ENCODE data around the gene TSPAN14. TPM values are rescaled to one million over a fixed set of nuclear protein-coding genes. Genes with fewer than 3 reads are reported as not detected.

The TSPAN14 gene
- total RNA-seq, 4 donors from 2014 or later: 123 to 163 (median 150) TPM

GRCh38 chr10:80480852-80481251, 26.7 kb downstream of the TSPAN14 start:
- 78 to 88% methylated on average over 5 of the region's 5 CpGs for WGBS, 2 donors

DNA sequence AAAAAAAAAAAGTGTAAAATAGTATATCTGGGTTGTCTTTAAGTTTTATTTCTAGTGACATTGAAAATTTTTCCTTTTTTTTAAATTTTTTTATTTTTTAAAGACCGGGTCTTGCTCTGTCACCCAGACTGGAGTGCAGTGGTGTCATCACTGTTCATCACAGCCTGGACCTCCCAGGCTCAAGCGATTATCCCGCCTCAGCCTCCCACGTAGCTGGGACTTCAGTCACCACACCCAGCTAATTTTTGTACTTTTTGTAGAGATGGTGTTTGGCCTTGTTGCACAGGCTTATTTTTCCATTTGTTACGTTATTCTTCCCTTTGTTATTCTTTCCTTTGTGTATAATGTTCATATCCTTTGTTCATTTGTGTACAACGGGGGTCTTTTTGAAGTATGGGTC, 30.1 kb downstream of the TSPAN14 start:
- no peaks in the 10 kb centered on the region for H3K27me3 ChIP-seq
- peaks cover 0 to 6% (median 0%) of the 10 kb centered on the region in 3 donors for H3K36me3 ChIP-seq
- no peaks in the 10 kb centered on the region for H3K9me3 ChIP-seq
- WGBS, 2 donors: 51 to 52% methylated on average over 6 of the region's 6 CpGs
- peaks cover 0 to 62% (median 54%) of the 10 kb centered on the region in 4 donors for H3K4me1 ChIP-seq
- H3K27ac ChIP-seq: peak overlapping the region in 2 of 4 donors; percentile 18 to 70
- DNase-seq (ENCODE audit: low spot score in 2 of 2): no peak
- TF ChIP-seq CTCF (IDR thresholded peaks at IDR 0.05) (no peak), EP300 (IDR thresholded peaks at IDR 0.05) (peak in 1 of 2 donors; percentile 4)
- no peak overlapping the region for H3K4me3 ChIP-seq

More at GRCh38 chr10:80480852-80481251, 26.7 kb downstream of the TSPAN14 start:
- DNase-seq (ENCODE audit: low spot score in 2 of 2): no peak
- peak overlapping the region in 2 of 4 donors; percentile 2 to 12 for H3K27ac ChIP-seq
- H3K9me3 ChIP-seq: peaks cover 0 to 14% (median 3%) of the 10 kb centered on the region in 4 donors
- peaks cover 0 to 17% (median 0%) of the 10 kb centered on the region in 3 donors for H3K36me3 ChIP-seq
- H3K4me3 ChIP-seq: no peak overlapping the region
- peaks cover 0 to 48% (median 33%) of the 10 kb centered on the region in 4 donors for H3K4me1 ChIP-seq
- TF ChIP-seq CTCF (IDR thresholded peaks at IDR 0.05): no peak
- TF ChIP-seq POLR2A (IDR thresholded peaks at IDR 0.05): no peak
- no peak for TF ChIP-seq EP300 (IDR thresholded peaks at IDR 0.05)
- no peaks in the 10 kb centered on the region for H3K27me3 ChIP-seq

GRCh38 chr10:80484676-80485075, 30.6 kb downstream of the TSPAN14 start:
- no peak for TF ChIP-seq POLR2A (IDR thresholded peaks at IDR 0.05)
- no peak for TF ChIP-seq EP300 (IDR thresholded peaks at IDR 0.05)
- no peak for DNase-seq (ENCODE audit: low spot score in 2 of 2)
- peak overlapping the region in 3 of 4 donors; percentile 18 to 70 (median 34) for H3K27ac ChIP-seq

GRCh38 chr10:80485076-80485945, 31.2 kb downstream of the TSPAN14 start:
- 62 to 73% methylated on average over 10 of the region's 10 CpGs for WGBS, 2 donors
- Histone ChIP-seq H3K4me1 (peaks cover 0 to 73% (median 57%) of the 10 kb centered on the region in 4 donors), H3K4me3 (no peak overlapping the region), H3K9me3 (no peaks in the 10 kb centered on the region), H3K27me3 (no peaks in the 10 kb centered on the region), H3K27ac (peak overlapping the region in 3 of 4 donors; percentile 18 to 70 (median 34)), H3K36me3 (peaks cover 0 to 17% (median 0%) of the 10 kb centered on the region in 3 donors)
- DNase-seq (ENCODE audit: low spot score in 2 of 2): no peak
- TF ChIP-seq EP300 (IDR thresholded peaks at IDR 0.05): no peak
- TF ChIP-seq CTCF (IDR thresholded peaks at IDR 0.05): no peak
- no peak for TF ChIP-seq POLR2A (IDR thresholded peaks at IDR 0.05)

More at GRCh38 chr10:80484676-80485075, 30.6 kb downstream of the TSPAN14 start:
- Histone ChIP-seq H3K4me1 (peaks cover 0 to 67% (median 56%) of the 10 kb centered on the region in 4 donors), H3K27me3 (no peaks in the 10 kb centered on the region), H3K4me3 (no peak overlapping the region), H3K9me3 (no peaks in the 10 kb centered on the region), H3K36me3 (peaks cover 0 to 10% (median 0%) of the 10 kb centered on the region in 3 donors)

GRCh38 chr10:80485946-80486764, 32.0 kb downstream of the TSPAN14 start:
- Histone ChIP-seq H3K9me3 (no peaks in the 10 kb centered on the region), H3K27me3 (no peaks in the 10 kb centered on the region), H3K27ac (peak overlapping the region in 3 of 4 donors; percentile 18 to 70 (median 34)), H3K4me1 (peaks cover 0 to 81% (median 60%) of the 10 kb centered on the region in 4 donors), H3K36me3 (peaks cover 0 to 25% (median 0%) of the 10 kb centered on the region in 3 donors), H3K4me3 (no peak overlapping the region)
- no peak for TF ChIP-seq EP300 (IDR thresholded peaks at IDR 0.05)
- no peak for TF ChIP-seq POLR2A (IDR thresholded peaks at IDR 0.05)
- TF ChIP-seq CTCF (IDR thresholded peaks at IDR 0.05): no peak
- 48 to 54% methylated on average over 15 to 17 of the region's 17 CpGs for whole genome bisulfite sequencing, 2 donors
- DNase-seq (ENCODE audit: low spot score in 2 of 2): no peak
